Omental fat pad (tissue), 4 donors: ENCODE measurements around the gene NOX1. TPM values are rescaled to one million over a fixed set of nuclear protein-coding genes. Genes with fewer than 3 reads are reported as not detected.

Experiments used
- ATAC-seq: fragments of 150-250 bp; one replicate; pipeline ENCODE4 v1.9.1; 2016; ENCODE audit warnings: mild to moderate bottlenecking, moderate library complexity; ENCODE audit not compliant: low FRiP score
- DNase-seq: peaks from one replicate; pipeline ENCODE4 v3.0.0-alpha.2; 2019; ENCODE audit warnings: low spot score
- CTCF ChIP-seq, 3 donors: fragments of 450-650 bp; IDR thresholded peaks; one replicate each; pipeline ENCODE4 v1.5.1; 2016 to 2017; ENCODE audit warnings: antibody characterized with exemption in 3 of 3, mild to moderate bottlenecking in 3 of 3, moderate library complexity in 2 of 3
- total RNA-seq, 4 donors: library from RNA; depleted of rRNA; stranded (reverse); fragments of >200 nt; gene quantifications; one replicate each; pipeline ENCODE4 v1.1.0, GENCODE V29; 2016

Gene NOX1
- total RNA-seq, 4 donors from 2014 or later, result 0.25 to 0.84 TPM; not detected in 2

- no peak for DNase-seq
- no peak for ATAC-seq
- no peak for TF ChIP-seq CTCF (IDR thresholded peaks at IDR 0.05)
Measured at GRCh38 chrX:100883654-100884053, 9.5 kb upstream of the NOX1 start.

- no peak for TF ChIP-seq CTCF (IDR thresholded peaks at IDR 0.05)
- ATAC-seq, result no peak
- no peak for DNase-seq
Measured at GRCh38 chrX:100880368-100880767, 6.2 kb upstream of the NOX1 start.

GRCh38 chrX:100871594-100872560 is 2.3 kb downstream of the NOX1 start:
- DNase-seq (no peak), ATAC-seq (no peak)
- TF ChIP-seq CTCF (IDR thresholded peaks at IDR 0.05), result no peak

- DNase-seq (no peak), ATAC-seq (no peak)
- no peak for TF ChIP-seq CTCF (IDR thresholded peaks at IDR 0.05)
Measured at GRCh38 chrX:100870527-100870926, 3.6 kb downstream of the NOX1 start.

GRCh38 chrX:100868273-100868672 is 5.9 kb downstream of the NOX1 start:
- ATAC-seq (no peak), DNase-seq (no peak)
- no peak for TF ChIP-seq CTCF (IDR thresholded peaks at IDR 0.05)

DNA sequence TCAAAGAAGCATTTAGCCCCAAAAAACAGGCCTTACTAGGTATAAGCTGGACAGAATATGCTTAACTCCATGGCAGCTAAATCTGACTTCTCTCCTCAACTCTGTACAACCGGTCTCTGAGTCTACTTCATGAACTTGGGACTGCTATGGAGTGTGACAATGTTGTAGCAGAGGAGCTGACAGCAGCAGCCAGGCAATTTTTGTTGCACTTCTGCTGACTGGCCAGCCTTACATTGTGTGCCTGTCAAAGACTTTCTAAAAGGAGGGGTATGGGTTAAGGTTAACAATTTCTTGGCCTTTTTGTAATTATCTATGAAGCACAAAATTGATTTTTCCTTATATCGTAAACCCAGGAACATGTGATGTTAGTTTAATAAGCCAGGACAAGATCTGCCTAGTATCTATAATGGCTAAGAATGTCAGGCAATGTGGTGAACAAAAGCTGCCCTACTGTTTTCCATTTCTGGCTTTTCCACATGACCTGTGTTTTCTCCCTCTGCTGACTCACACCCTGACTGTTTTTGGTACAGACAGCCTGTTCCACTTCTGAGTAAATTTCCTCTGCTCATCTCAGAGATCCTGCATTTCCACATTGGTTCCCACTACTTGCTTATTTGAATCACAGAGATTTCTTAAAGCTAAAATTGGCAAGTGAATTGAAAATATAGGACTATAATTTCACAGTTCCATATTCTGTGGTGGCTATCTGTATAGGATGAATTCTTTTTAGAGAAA is 9.3 kb downstream of the NOX1 start:
- DNase-seq (no peak), ATAC-seq (no peak)
- no peak for TF ChIP-seq CTCF (IDR thresholded peaks at IDR 0.05)
